NCI-H2081 treated with DMSO at 0.1 percent for 48 hours (cell line): ENCODE data around the gene OR2AJ1.
"Not testable (repeated sequence)": the region's sequence is repeated elsewhere in the genome, so short reads cannot be mapped to it uniquely, and the experiment has no call there.

Source experiments
- DNase-seq: peaks from one replicate; lab custom pipeline; 2025; lab: John Stamatoyannopoulos, UW

Gene OR2AJ1, protein sequence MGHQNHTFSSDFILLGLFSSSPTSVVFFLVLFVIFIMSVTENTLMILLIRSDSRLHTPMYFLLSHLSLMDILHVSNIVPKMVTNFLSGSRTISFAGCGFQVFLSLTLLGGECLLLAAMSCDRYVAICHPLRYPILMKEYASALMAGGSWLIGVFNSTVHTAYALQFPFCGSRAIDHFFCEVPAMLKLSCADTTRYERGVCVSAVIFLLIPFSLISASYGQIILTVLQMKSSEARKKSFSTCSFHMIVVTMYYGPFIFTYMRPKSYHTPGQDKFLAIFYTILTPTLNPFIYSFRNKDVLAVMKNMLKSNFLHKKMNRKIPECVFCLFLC

DNA sequence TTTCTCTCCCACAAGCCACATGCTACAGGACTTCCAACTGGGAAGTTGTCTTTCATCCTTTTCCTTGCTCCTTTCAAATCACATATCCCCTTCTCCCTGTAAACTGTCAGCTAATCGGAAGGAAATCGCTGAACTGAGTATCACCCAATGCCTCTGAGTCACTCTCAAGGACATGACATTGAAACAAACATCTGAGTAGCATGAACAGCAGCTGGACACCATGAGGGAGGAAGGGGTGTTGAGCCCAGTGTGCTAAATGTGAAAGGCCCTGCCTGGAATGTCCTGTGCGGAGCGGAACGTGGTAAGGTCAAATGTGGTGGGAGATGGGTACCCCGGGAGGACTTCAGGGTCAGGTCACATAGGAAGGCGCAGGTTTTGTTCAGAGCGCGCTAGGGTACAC, at the start of gene OR2AJ1:
TSS of gene OR2AJ1 (plus strand) at position 22 of the 400 bp plus-strand sequence. CDS start 8,880 bp downstream, outside the sequence.
- no peak for DNase-seq

DNA sequence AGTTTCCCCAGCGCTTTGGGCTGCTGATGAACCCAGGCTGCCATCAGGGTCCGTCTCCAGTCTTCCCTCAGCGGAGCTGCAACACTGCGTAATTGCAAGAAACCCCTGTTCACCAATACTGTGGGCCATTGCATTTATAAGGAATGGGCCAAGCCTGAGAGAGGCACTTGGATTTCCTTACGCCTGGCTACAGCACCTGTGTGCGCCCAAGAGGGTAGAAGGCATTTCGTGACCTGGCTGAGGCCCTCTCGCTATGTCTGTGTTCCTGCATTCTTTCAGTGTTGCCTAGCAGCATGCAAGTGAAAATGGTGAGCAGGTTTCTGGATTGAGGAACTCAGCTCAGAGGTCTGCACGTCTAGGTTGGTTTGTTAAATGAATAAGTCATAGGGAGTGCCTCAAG, 41.3 kb upstream of the OR2AJ1 start:
- no peak for DNase-seq

DNA sequence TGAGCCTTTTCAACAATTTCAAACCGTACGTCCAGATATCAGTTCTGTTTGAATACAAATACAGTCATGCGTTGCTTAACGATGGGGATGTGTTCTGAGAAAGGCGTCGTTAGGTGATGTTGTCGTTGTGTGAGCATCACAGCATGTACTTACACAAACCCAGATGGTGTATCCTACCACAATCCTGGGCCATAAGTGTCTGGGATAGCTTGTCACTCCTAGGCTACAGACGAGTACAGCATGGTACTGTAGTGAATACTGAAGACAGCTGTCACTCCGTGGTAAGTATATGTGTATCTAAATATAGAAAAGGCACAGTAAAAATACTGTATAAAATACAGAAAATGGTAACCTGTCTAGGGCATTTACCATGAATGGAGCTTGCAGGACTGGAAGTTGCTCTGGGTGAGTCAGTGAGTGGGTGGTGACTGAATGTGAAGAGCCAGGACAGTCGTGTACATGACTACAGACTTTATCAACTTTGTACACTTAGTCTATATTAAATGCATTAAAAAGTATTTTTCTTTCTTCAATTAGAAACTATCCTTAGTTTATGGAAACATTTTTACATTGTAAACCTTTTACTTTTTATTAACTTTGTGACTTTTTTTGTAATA, 39.8 kb upstream of the OR2AJ1 start:
- no peak for DNase-seq

DNA sequence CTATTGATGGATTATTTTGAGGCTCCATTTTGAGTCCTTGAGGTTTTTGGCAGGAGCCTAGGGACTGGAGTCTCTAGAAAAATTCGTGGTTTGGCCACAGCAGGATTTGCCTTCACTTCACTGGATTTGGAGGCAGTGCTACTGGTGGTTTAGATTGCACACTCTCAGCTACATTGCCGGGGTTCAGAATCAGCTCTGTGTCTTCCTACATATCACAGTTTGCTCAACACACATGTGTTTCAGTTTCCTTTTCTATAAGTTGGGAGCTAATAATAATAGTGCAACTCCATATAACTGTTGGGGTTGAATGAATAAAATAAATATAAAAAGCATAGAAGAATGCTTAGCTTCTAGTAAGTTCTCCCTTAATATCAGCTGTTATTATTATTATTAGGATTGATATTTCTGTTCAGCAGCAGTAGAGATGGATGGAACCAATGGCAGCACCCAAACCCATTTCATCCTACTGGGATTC, 29.5 kb upstream of the OR2AJ1 start, which contains the start of gene OR2W3:
TSS of gene OR2W3 (plus strand) at position 425 of the 475 bp plus-strand sequence. CDS start at position 425, 0 bp downstream.
- no peak for DNase-seq

DNA sequence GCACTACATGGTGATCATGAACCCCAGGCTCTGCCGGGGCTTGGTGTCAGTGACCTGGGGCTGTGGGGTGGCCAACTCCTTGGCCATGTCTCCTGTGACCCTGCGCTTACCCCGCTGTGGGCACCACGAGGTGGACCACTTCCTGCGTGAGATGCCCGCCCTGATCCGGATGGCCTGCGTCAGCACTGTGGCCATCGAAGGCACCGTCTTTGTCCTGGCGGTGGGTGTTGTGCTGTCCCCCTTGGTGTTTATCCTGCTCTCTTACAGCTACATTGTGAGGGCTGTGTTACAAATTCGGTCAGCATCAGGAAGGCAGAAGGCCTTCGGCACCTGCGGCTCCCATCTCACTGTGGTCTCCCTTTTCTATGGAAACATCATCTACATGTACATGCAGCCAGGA, 28.7 kb upstream of the OR2AJ1 start:
- DNase-seq = no peak

DNA sequence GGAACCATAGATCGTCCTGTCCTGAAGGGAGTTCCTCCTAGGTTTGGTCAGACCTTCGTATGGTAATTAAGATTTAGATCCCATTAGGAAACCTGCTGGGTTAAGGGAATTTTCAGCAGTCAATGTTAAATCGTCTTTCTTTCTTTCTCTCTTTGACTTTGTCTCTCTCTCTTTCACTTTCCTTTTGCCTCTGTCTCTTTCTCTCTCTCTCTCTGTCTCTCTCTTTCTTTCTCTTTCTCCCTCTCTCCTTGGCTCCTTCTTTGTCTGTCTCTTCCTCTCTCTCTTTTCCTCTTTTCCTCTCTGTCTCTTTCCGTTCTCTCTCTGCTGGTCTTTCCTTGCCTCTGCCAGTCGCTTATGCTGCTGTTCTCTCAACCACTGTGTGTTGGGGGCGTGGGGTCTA, 20.6 kb upstream of the OR2AJ1 start:
- no peak for DNase-seq

DNA sequence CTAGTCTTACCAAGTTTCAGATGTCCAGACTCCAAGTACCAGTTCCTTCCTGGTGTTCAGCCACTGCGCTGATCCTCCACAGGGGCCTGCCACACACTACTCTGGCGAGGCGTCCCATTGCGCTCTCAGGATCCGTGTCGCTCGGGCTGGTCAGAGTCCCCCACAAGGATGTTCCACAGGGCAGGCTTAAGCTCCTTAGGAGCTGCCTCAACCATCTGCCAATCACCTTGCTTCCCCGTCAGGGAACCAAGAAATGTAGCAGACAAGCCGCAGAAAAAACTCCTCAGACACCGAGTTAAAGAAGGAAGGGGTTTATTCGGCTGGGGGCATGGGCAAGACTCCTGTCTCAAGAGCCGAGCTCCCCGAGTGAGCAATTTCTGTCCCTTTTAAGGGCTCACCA, 19.5 kb upstream of the OR2AJ1 start:
- no peak for DNase-seq

DNA sequence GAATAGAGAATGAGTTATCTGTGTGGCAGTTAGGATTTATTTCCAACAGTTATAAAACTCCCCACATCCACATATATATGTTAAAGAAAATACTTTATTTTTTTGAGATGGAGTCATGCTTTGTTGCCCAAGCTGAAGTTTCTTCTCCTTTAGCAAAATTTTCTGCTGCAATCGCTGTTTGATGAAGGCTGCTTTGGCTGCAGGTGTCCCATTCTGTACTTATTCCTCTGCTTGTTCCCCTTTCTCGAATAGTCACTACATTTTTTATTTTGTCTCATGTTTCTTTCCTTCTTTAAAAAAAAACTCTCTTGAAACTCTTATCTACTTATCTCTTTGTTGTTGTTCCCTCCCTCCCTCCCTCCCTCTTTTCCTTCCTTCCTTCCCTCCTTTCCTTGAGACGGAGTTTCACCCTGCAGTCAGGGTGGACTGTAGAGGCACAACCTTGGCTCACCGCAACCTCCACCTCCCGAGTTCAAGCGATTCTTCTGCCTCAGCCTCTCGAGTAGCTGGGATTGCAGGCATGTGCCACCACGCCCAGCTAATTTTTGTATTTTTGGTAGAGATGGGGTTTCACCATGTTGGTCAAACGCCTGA, 18.7 kb upstream of the OR2AJ1 start:
- no peak for DNase-seq

DNA sequence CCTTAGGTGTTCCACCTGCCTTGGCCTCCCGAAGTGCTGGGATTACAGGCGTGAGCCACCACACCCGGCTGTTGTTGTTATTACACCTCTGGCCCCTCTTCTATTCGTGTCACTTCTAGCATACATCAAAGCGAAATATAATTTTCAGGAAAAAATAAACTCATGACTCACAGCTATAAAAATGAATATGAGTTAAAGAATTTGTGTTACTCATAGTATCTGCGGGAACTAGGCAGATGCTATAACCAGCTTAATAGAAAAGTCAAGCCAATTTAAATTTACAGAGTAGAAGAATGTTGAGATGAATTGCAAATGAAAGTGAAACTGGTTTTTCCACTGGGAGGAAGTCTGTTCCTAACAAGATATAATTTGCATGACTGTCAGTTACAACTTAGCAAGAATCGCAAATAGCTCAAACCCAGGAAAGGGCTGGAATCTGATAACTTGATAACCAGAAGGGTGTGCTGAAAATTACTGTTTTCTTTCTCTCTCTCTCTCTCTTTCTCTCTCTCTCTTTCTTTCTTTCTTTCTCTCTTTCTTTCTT, 18.1 kb upstream of the OR2AJ1 start:
- no peak for DNase-seq

DNA sequence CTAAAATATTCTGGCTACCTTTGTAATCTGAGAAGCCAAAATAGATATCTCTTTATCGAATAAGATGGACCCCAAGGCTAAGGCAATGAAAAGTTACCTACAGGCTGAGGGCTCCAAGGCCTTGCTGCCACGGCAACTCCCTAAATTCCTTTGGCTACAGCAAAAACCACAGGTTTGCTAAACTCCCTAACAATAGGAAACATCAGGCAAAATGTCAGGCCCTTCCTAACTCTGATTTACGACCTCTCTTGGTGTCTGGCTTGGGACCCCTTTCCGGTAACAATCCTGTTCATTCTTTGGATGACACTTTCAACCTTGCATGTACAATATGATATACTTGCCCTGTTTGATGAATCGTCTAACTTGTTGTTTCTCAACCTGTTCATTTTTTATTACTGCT, 15.9 kb upstream of the OR2AJ1 start:
- DNase-seq = no peak

DNA sequence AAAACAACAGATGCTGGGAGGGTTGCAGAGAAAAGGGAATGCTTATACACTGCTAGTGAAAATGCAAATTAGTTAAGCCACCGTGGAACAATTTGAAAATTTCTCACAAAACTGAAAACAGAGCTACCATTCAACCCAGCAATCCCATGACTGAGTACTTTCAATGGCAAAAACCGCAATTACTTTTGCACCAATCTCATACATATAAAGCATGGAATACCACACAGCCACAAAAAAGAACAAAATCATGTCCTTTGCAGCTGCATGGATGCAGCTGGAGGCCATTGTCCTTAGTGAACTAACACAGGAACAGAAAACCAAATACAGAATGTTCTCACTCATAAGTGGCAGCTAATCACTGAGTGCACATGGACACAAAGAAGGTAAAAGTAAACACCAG, 10.9 kb upstream of the OR2AJ1 start:
- no peak for DNase-seq

DNA sequence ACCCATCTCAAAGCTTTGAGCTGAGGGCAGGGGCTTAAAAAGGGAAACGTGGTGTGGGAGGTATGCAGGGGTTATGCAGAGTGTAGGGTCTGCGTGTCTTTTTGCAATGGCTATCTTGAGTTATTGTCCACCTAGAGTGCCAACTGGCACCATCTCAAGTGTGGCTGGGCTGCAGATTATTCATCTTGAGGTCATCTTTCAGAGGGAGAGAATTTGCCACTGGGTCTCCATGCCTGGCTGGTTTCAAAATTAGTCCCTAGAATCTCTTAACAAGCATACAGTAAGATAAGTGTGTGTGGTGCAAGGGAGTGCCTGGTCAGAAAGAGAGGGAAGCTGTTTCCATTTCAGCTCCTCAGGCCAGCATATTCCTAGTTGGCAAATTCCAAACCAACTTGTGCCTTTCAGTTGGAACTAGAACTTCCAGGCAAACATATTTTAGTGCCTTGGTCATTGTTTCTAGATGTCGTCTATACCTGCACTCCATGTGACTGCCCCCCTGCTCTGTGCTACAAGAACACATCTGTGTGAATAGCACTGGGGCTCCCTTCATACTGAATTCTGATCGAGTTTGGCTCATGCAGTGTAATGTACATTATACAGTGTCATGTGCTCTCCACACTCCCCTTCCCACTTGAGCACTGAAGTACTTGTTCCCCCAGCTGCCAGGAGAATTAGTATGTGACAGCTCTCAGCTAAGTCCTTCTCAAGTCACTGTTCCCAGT, 9.6 kb upstream of the OR2AJ1 start:
- no peak for DNase-seq

DNA sequence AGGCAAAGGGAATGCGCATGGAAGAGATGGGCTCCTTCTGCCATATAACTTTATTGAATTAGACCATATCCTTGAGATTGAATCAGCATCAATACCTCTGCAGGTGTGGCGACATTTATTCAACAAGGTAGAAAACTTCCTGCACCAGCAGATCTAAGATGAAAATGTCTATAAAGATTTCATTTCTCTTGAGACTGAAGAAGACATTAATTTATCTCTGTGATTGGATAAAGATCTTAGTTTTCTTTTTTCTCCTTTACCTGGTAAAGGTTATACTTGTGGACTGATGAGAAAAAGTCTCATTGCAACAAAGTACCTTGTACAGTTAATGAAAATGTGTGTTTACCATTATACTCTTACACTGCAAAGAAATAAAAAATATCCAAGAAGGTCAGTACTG, 4.7 kb upstream of the OR2AJ1 start, which contains the start of gene OR2T8:
TSS of gene OR2T8 (plus strand) at position 301 of the 400 bp plus-strand sequence. CDS start 766 bp downstream, outside the sequence.
- DNase-seq = no peak

DNA sequence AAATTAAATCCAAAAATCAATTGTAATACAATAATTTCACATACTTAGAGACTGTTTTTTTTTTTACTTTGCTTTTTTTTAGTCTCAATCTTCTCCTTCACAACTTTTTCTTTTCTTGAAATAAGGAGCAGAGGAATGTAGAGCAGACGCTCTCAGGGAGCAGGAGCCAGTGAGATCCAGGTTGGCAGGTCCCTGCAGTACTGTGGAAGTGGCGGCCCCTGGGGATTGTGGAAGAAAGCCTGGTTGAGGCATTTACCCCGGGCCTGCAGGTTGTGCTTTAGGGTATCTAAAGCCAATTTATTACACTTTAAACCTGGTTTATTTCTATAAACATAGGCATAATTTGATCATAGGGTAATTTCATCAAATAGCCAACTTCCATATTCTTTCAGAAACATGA, 748 bp upstream of the OR2AJ1 start:
- no peak for DNase-seq

DNA sequence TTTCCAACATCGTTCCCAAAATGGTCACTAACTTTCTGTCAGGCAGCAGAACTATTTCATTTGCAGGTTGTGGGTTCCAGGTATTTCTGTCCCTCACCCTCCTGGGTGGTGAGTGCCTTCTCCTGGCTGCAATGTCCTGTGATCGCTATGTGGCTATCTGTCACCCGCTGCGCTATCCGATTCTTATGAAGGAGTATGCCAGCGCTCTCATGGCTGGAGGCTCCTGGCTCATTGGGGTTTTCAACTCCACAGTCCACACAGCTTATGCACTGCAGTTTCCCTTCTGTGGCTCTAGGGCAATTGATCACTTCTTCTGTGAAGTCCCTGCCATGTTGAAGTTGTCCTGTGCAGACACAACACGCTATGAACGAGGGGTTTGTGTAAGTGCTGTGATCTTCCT, 9.3 kb downstream of the OR2AJ1 start:
- no peak for DNase-seq

DNA sequence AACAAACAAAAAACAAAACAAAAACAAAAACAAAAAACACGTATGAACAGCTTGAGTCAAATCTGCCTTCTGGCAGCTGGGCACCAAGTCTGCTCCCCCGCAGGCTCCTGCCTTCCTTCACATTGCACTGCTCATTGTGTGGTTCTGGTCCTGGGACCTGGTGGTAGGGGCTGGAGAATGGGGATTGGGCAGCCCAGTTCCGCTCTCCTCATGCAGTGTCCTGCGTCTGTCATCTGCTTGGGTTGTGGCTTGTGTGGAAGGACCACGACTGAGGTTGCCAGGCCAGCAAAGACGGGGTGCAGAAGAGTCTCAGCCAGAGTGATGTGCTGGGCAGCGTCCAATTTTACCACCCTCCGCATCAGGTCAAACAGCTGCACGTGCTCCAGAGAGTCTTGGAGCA, 11.1 kb downstream of the OR2AJ1 start:
- no peak for DNase-seq

DNA sequence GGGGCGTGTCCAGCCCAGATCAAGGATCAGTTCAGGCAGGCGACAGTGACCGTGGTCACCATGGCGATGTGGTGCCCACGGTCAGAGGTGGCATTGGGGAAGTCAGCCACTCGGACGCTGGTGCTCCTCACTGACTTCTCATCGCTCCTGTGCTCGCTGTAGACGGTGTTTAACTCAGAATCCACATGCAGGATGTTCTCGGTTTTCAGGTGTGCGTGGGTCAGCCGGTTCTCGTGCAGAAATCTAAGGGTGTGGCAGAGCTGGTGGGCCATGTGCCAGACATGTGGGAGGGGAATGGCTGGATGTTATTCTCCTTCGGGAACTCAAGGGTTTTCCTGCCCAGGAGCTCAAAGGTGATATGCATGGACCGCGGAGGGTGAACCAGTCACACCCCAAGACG, 11.7 kb downstream of the OR2AJ1 start:
- DNase-seq = no peak

DNA sequence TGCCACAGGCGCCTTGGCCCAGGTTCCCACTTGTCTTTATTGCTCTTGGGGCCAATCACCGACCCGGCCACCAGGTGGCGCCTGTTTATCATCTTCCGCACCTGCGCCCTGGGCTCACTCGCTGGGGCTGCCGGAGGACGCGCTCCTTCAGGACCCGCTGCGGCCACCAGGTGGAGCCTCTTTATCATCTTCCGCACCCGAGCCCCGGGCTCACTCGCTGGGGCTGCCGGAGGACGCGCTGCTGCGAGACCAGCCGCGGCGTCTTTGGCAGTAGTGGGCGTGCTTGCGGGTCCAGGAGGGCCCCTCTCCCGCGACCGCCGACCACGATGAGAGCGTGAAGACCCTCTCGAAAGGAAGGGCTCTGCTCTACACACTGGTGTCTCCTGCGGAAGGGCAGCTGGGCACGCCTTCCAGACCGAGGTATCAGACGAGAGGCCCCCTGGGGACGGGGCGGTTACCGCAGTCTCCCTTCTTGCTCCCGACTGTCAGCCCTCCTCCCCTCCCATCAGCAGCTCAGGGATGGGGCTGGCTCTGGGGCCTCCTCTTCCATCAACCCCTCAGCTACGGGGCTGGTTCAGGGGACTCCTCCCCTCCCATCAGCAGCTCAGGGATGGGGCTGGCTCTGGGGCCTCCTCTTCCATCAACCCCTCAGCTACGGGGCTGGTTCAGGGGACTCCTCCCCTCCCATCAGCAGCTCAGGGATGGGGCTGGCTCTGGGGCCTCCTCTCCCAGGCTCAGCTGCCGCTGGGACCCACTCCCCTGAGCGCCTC, 12.5 kb downstream of the OR2AJ1 start:
- not testable (repeated sequence) for DNase-seq

DNA sequence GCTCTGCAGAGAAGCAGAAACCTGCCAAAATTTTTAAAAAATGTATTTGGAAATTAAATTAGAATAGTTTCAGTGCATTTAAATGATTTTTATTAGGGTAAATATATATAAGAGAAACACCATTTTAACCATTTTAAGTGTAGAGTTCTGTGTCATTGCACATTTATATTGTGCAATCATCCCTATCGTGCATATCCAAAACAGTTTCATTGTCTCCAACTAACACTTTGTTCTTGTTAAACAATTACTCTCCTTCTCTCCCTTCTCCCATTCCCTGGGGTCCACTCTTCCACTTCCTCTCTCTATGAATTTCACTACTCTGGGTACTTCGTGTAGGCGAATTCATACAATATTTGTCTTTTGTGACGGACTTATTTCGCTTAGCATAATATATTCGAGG, 17.9 kb downstream of the OR2AJ1 start:
- DNase-seq = no peak

DNA sequence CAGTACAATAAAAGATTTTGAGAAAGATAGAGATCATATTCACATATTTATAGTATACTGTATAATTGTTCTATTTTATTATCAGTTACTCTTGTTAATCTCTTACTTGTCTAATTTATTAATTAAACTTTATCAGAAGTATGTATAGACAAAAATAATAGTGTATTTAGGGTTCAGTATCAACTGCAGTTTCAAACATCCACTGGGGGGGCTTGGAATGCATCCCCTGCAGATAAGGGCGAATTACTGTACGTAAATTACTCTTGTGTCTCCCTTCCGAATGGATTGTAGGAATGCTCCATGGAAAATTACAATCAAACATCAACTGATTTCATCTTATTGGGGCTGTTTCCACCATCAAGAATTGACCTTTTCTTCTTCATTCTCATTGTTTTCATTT, 23.9 kb downstream of the OR2AJ1 start, which contains the start of gene OR2L8:
TSS of gene OR2L8 (plus strand) at position 301 of the 400 bp plus-strand sequence. CDS start at position 301, 0 bp downstream.
- DNase-seq = no peak

DNA sequence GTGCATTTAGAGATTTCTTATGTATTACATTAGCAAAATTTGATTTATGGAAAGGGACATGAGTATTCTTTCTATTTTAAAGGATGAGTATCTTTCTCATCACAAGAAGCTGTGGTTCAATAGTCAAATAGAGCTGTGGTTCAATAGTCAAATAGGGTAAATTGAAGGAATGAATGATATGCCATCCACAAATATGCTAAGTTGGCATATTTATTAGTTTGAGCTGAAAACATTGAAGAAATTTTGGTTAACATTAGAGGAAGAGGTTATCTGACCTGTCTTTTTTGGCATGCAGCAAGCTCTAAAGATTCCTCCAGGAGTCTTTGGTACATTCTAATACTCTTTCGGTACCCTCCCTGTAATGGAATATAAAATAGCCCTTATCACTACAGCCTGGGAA, 28.7 kb downstream of the OR2AJ1 start:
- DNase-seq = no peak
